ENCODE data around the gene LCT. TPM values are rescaled to one million over a fixed set of nuclear protein-coding genes. Genes with fewer than 3 reads are reported as not detected.

The LCT gene
- total and polyA plus RNA-seq, 8 donors: 0.58 to 12.3 TPM; not detected in 6

GRCh38 chr2:135825550-135826176 is 11.3 kb downstream of the LCT start:
- Histone ChIP-seq H3K36me3 (no peaks in the 10 kb centered on the region), H3K4me3 (no peak overlapping the region), H3K27ac (no peak overlapping the region), H3K4me1 (no peaks in the 10 kb centered on the region), H3K27me3 (no peaks in the 10 kb centered on the region), H3K9me3 (peaks cover 0 to 14% (median 8%) of the 10 kb centered on the region in 4 donors)
- DNase-seq: peak in 1 of 2 donors; percentile 30
- intact Hi-C loops (cut with DNase I; ENCODE audit: low total_unique reads): no loop called here
- TF ChIP-seq POLR2A (IDR thresholded peaks at IDR 0.05) (no peak), POLR2AphosphoS5 (IDR thresholded peaks at IDR 0.05) (no peak), CTCF (IDR thresholded peaks at IDR 0.05) (no peak), EP300 (IDR thresholded peaks at IDR 0.05) (no peak)
- 29 to 35% (median 33%) methylated on average over 4 to 11 of the region's 11 CpGs for WGBS, 5 donors

- peaks cover 0 to 14% (median 8%) of the 10 kb centered on the region in 4 donors for H3K9me3 ChIP-seq
- 77 to 91% (median 78%) methylated on average over 8 to 9 of the region's 9 CpGs for WGBS, 5 donors
- no peak for DNase-seq
- no peaks in the 10 kb centered on the region for H3K4me1 ChIP-seq
- no peaks in the 10 kb centered on the region for H3K36me3 ChIP-seq
- H3K27ac ChIP-seq: no peak overlapping the region
- no peak for TF ChIP-seq POLR2A (IDR thresholded peaks at IDR 0.05)
- no peak for TF ChIP-seq EP300 (IDR thresholded peaks at IDR 0.05)
- TF ChIP-seq POLR2AphosphoS5 (IDR thresholded peaks at IDR 0.05): no peak
- TF ChIP-seq CTCF (IDR thresholded peaks at IDR 0.05): no peak
- no peaks in the 10 kb centered on the region for H3K27me3 ChIP-seq
- intact Hi-C loops (cut with DNase I; ENCODE audit: low total_unique reads): no loop called here
- H3K4me3 ChIP-seq: no peak overlapping the region
Measured at GRCh38 chr2:135825131-135825530, 11.9 kb downstream of the LCT start.

GRCh38 chr2:135822855-135823254 is 14.1 kb downstream of the LCT start:
- H3K4me3 ChIP-seq: no peak overlapping the region
- intact Hi-C loops (cut with DNase I; ENCODE audit: low total_unique reads): no loop called here
- no peak overlapping the region for H3K27ac ChIP-seq
- H3K27me3 ChIP-seq: no peaks in the 10 kb centered on the region
- no peak for TF ChIP-seq CTCF (IDR thresholded peaks at IDR 0.05)
- TF ChIP-seq EP300 (IDR thresholded peaks at IDR 0.05): no peak
- TF ChIP-seq POLR2AphosphoS5 (IDR thresholded peaks at IDR 0.05): no peak
- TF ChIP-seq POLR2A (IDR thresholded peaks at IDR 0.05): no peak
- no peaks in the 10 kb centered on the region for H3K36me3 ChIP-seq
- H3K9me3 ChIP-seq: peaks cover 0 to 14% (median 8%) of the 10 kb centered on the region in 4 donors
- no peak for DNase-seq
- no peaks in the 10 kb centered on the region for H3K4me1 ChIP-seq
- 88 to 95% (median 91%) methylated on average over 1 of the region's 1 CpG for WGBS, 5 donors

GRCh38 chr2:135821190-135821589 is 15.8 kb downstream of the LCT start:
- 76 to 98% (median 91%) methylated on average over 2 of the region's 2 CpGs for WGBS, 5 donors

More at GRCh38 chr2:135821190-135821589, 15.8 kb downstream of the LCT start:
- intact Hi-C loops (cut with DNase I; ENCODE audit: low total_unique reads): no loop called here
- no peak for DNase-seq
- TF ChIP-seq POLR2A (IDR thresholded peaks at IDR 0.05) (no peak), POLR2AphosphoS5 (IDR thresholded peaks at IDR 0.05) (no peak), CTCF (IDR thresholded peaks at IDR 0.05) (no peak), EP300 (IDR thresholded peaks at IDR 0.05) (no peak)
- Histone ChIP-seq H3K9me3 (peaks cover 0 to 14% (median 8%) of the 10 kb centered on the region in 4 donors), H3K27ac (no peak overlapping the region), H3K4me3 (no peak overlapping the region), H3K36me3 (no peaks in the 10 kb centered on the region), H3K27me3 (no peaks in the 10 kb centered on the region), H3K4me1 (no peaks in the 10 kb centered on the region)

Measured in stomach (tissue), 9 donors.